SK-N-MC (cell line): ENCODE measurements around the gene CLTA.

Source experiments
- DNase-seq: peaks from one replicate; pipeline ENCODE4 v3.0.0-alpha.2; 2011; ENCODE audit warnings: low read depth, low spot score
- H3K27ac ChIP-seq: fragments of 200-600 bp; sonication (generic); 2 replicates; pipeline ENCODE4 v1.5.1; 2016; ENCODE audit warnings: mixed run types
- H3K36me3 ChIP-seq: fragments of 200-600 bp; sonication (generic); 2 replicates; pipeline ENCODE4 v1.6.1; 2017; ENCODE audit warnings: antibody characterized with exemption, low read length, mixed read lengths; ENCODE audit not compliant: insufficient read depth
- H3K4me3 ChIP-seq: fragments of 200-600 bp; sonication (generic); 2 replicates; pipeline ENCODE4 v1.5.1; 2016
- H3K9ac ChIP-seq: fragments of 200-600 bp; sonication (generic); 2 replicates; pipeline ENCODE4 v1.8.0; 2017; ENCODE audit warnings: mixed run types, mixed read lengths; ENCODE audit not compliant: insufficient read length
- H3K9me3 ChIP-seq: fragments of 200-600 bp; sonication (generic); 2 replicates; pipeline ENCODE4 v1.6.1; 2017; ENCODE audit warnings: low read depth, mild to moderate bottlenecking, antibody characterized with exemption, low read length, moderate library complexity, mixed read lengths
- EZH2 ChIP-seq: fragments of 200-600 bp; sonication (generic); IDR thresholded peaks from one replicate; pipeline ENCODE4 v1.6.1; 2017; ENCODE audit warnings: antibody characterized with exemption
- FOXP2 ChIP-seq: optimal IDR thresholded peaks from 2 replicates; pipeline ENCODE3; 2011; ENCODE audit warnings: mild to moderate bottlenecking, moderate library complexity; ENCODE audit not compliant: insufficient read depth; ENCODE audit errors: extremely low read length, control extremely low read depth
- POLR2AphosphoS5 ChIP-seq: IDR thresholded peaks from 2 replicates; pipeline ENCODE4 v1.6.1; 2012; ENCODE audit warnings: mild to moderate bottlenecking, low read depth, low read length, borderline replicate concordance

The CLTA gene

DNA sequence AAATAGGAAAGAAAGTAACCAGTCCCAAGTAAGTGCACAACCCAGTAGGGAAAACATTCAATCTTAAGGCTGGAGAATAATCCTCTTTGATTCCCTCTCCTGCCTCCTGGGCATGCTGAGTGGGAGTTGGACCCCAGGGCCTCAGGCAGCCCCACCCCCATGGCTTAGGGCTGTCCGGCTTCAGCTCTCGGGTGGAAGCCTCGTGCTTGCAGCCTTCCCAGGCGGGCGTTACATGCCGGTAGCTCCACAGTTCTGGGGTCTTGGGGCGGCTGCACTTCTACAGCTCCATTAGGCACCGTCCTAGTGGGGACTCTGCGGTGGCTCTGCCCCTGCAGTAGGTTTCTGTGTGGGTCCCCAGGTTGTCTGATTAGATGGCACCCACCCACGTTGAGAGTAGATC, 44.1 kb upstream of the CLTA start:
- H3K9ac ChIP-seq: no peak overlapping the region
- H3K27ac ChIP-seq: no peak overlapping the region
- H3K36me3 ChIP-seq: no peaks in the 10 kb centered on the region
- no peak overlapping the region for H3K4me3 ChIP-seq
- TF ChIP-seq EZH2 (no peak), FOXP2 (no peak), POLR2AphosphoS5 (no peak)
- DNase-seq: no peak
- H3K9me3 ChIP-seq: no peaks in the 10 kb centered on the region

DNA sequence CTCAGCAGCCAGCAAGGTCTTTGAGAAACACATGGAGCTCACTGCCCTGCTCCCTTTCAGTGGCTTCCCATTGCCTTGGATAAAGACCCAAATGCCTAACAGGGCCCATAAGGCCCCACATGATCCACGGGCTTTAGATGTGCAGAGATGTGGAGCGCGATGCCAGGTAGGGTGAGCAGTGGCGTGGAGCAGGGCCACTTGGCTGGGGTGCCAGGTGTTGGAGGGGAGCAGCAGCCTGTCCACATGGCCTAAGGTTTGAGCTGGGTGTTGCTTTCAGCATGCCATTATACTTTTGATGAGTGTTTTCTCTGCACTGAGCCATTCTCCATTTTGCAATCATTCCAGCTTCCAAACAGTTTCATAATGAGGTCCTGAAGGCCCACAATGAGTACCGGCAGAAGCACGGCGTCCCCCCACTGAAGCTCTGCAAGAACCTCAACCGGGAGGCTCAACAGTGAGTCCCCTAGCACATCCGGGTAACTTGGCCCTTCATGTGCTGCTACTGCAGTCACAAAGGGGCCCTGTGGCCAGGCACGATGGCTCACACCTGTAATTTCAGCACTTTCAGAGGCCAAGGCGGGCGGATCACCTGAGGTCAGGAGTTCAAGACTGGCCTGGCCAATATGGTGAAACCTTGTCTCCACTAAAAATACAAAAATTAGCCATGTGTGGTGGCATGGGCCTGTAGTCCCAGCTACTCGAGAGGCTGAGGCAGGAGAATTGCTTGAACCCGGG, 43.1 kb upstream of the CLTA start:
- DNase-seq: no peak
- no peak overlapping the region for H3K27ac ChIP-seq
- H3K4me3 ChIP-seq: no peak overlapping the region
- H3K9ac ChIP-seq: no peak overlapping the region
- no peaks in the 10 kb centered on the region for H3K36me3 ChIP-seq
- no peaks in the 10 kb centered on the region for H3K9me3 ChIP-seq
- TF ChIP-seq EZH2 (no peak), FOXP2 (no peak), POLR2AphosphoS5 (no peak)

DNA sequence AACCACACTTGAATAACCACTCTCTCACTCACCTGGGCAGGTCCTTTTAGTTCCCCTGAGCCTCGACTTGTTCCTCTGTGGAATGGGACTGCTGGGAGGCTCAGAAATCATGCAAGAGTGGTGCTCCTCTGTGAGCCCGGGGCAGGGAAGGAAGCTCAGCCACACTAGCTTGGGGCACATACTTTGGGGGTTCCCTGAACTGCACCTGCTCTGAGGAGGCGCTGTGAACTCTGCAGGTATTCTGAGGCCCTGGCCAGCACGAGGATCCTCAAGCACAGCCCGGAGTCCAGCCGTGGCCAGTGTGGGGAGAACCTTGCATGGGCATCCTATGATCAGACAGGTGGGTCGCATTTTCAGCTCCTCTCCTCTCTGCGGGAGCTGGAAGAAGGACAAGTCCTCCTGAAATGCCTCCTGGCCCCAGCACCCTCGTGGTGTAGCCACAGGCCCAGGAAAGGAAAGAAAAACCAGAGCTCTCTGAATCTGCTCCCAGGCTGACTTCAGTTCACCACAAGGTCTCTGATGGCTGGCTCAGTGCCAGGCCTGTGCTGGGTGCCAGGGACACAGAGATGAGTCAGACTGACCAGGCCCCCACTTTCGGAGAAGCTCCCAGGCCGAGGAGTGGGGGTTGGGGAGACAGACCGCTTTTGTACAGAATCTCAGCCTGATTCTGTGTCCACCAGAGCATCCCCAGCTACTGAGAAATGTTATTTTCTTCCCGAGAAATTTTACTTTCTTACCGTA, 42.2 kb upstream of the CLTA start:
- Histone ChIP-seq H3K9me3 (no peaks in the 10 kb centered on the region), H3K36me3 (no peaks in the 10 kb centered on the region), H3K9ac (no peak overlapping the region), H3K27ac (no peak overlapping the region), H3K4me3 (no peak overlapping the region)
- TF ChIP-seq EZH2 (no peak), POLR2AphosphoS5 (no peak), FOXP2 (no peak)
- no peak for DNase-seq

DNA sequence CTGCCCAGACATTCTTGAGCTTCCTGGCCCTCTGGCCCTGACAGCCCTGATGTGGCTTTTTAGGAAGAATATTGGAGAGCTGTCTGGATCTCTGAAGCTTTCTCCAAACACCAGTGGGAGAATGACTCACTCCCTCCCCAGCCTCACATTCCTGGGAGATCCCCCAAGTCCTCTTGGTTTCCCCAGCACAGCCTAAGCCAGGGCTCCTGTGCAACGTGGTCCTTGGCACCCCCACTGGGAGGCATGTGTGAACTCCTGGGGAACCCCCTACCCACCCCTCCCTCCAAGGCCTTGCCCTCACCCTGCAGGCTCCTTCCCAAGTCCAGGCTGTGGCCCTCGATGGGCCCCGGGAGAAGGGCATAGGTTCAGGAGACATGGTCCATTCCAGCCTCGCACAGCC, 41.5 kb upstream of the CLTA start:
- DNase-seq: no peak

DNA sequence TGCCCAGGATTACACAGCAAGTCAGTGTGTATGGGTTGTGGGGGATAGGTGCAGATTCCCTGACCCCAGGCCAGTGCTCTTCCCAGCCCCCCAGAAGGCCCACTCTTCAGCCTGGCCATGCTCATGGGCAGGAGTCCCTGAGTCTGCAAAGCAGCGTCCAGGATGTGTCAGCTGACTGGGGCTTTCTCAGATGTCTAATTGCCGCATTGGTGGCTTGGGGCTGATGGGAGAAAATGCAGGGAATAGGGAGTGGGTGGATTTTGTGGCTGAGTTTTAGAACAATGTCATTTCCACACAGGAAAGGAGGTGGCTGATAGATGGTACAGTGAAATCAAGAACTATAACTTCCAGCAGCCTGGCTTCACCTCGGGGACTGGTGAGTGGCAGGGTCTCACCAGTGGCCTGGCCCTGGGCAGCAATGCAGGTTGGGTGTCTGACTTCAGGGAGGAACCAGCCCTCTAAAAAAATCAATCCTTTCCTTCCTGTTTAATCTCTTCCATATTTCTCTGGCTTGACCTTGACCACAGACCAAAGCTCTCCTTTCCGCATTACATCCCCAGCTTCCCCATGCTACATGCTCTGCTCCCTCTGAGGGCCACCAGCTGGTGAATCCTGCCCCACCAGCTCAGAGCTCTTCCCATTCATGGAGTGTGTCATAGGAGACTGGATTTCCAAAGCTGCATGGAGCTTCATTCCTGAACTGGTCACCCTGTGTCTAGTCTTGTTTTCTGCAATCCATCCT, 40.0 kb upstream of the CLTA start:
- no peak for DNase-seq
- no peak overlapping the region for H3K9ac ChIP-seq
- H3K27ac ChIP-seq: no peak overlapping the region
- H3K36me3 ChIP-seq: no peaks in the 10 kb centered on the region
- no peak for TF ChIP-seq POLR2AphosphoS5
- no peak for TF ChIP-seq EZH2
- no peak for TF ChIP-seq FOXP2
- H3K4me3 ChIP-seq: no peak overlapping the region
- H3K9me3 ChIP-seq: no peaks in the 10 kb centered on the region

More for the DNA sequence above, 41.5 kb upstream of the CLTA start:
- no peak overlapping the region for H3K27ac ChIP-seq
- H3K4me3 ChIP-seq: no peak overlapping the region
- H3K9me3 ChIP-seq: no peaks in the 10 kb centered on the region
- H3K9ac ChIP-seq: no peak overlapping the region
- no peaks in the 10 kb centered on the region for H3K36me3 ChIP-seq
- no peak for TF ChIP-seq EZH2

DNA sequence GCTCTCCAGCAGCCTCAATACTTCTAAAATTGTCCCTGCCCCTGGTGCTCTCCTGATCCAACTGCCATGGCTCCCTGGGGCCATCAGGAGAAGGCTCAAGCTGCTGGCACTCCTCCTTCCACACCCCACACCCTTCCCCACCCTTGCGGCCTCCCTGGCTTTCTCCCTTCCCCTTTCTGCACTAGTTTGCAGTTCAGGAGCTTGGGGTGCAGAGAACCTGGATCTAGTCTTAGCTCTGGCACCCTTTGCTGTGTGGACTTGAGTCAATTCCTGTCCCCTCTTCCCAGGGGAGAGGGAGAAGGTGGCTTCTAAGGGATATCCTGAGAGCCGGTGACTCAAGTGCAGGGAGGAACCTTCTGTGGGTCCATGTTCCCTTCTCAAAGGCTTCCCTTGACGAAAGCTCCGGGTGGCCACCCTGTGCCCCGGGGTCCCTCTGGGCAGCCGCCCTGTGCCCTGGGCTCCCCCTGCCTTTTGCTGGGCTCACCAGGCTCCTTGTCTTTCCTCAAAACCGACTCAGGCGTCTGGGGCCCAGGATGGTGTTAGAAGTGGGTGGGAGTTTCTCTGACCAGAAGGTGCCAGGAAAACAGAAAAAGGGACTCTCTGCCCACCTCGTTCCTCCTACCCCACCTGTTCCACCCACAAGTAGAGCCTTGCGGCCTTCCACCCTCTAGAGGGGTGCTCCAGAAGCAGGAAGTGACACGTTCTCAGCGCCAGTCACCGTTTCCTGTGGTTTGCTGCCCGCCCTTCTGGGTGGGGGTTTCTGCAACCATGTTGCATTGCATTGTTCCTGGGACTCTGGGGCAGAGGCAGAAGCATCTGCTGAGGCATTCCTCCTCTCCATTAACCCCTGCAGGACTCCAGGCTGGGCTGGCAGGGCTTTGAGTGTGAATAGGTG, 39.2 kb upstream of the CLTA start:
- Histone ChIP-seq H3K9ac (no peak overlapping the region), H3K4me3 (no peak overlapping the region), H3K27ac (no peak overlapping the region), H3K36me3 (peaks cover 4% of the 10 kb centered on the region), H3K9me3 (no peaks in the 10 kb centered on the region)
- TF ChIP-seq EZH2: no peak
- 0 out of 2 replicates have a peak, but pooled peaks have one; percentile 21 for TF ChIP-seq POLR2AphosphoS5
- no peak for DNase-seq

DNA sequence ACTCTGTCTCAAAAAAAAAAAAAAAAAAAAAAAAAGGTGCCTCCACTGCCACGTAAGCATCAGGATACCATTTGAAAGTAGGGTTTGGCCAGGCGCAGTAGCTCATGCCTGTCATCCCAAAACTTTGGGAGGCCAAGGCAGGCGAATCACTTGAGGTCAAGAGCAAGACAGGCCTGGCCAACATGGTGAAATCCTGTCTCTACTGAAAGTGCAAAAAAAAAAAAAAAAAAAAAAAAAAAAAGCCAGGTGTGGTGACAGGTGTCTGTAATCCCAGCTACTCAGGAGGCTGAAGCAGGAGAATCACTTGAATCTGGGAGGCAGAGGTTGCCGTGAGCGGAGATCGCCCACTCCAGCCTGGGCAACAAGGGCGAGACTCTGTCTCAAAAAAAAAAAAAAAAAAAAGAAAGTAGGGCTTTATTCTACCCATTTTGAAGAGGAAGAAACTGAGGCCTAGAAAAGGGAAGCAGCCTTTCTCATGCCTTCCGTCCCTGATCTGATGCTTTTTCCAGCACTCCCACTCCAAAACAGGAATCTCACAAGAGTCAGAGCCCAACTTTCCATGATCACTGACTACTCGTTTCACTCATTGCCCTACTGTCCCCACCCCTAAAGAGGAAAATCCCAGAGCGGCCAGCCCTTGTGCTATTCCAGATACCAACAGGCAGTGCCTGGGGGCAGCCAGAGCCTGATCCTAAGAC, 37.8 kb upstream of the CLTA start:
- no peak overlapping the region for H3K9ac ChIP-seq
- no peak overlapping the region for H3K4me3 ChIP-seq
- TF ChIP-seq EZH2 (no peak), POLR2AphosphoS5 (no peak), FOXP2 (no peak)
- no peaks in the 10 kb centered on the region for H3K9me3 ChIP-seq
- H3K36me3 ChIP-seq: peaks cover 4% of the 10 kb centered on the region
- no peak for DNase-seq
- H3K27ac ChIP-seq: no peak overlapping the region
